Esophagus (tissue), 2 donors: ENCODE data around the gene MEG3. TPM values are rescaled to one million over a fixed set of nuclear protein-coding genes. Genes with fewer than 3 reads are reported as not detected.

Experiments
- H3K27ac ChIP-seq, 2 donors: one replicate each; pipeline ENCODE4 v1.5.1; 2013; ENCODE audit warnings: low read depth in 2 of 2, mild to moderate bottlenecking in 2 of 2, inconsistent platforms in 1 of 2, low read length in 1 of 2, moderate library complexity in 1 of 2
- H3K27me3 ChIP-seq, 2 donors: one replicate each; pipeline ENCODE4 v1.6.1; 2013; ENCODE audit warnings: low read length in 2 of 2, control low read depth in 1 of 2, mild to moderate bottlenecking in 1 of 2; ENCODE audit not compliant: insufficient read depth in 2 of 2, control insufficient read depth in 1 of 2
- H3K36me3 ChIP-seq, 2 donors: one replicate each; pipeline ENCODE4 v1.6.1; 2013; ENCODE audit warnings: low read length in 1 of 2; ENCODE audit not compliant: control insufficient read depth in 2 of 2, insufficient read depth in 2 of 2
- H3K4me1 ChIP-seq, 2 donors: one replicate each; pipeline ENCODE4 v1.6.1; 2013; ENCODE audit warnings: low read length in 1 of 2; ENCODE audit not compliant: control insufficient read depth in 2 of 2, insufficient read depth in 2 of 2
- H3K4me3 ChIP-seq, 2 donors: one replicate each; pipeline ENCODE4 v1.5.1; 2013; ENCODE audit warnings: low read length in 2 of 2, mild to moderate bottlenecking in 2 of 2, low read depth in 1 of 2, moderate library complexity in 1 of 2
- H3K9me3 ChIP-seq, 2 donors: one replicate each; pipeline ENCODE4 v1.6.1; 2013; ENCODE audit warnings: mild to moderate bottlenecking in 2 of 2, low read depth in 1 of 2, low read length in 1 of 2, moderate library complexity in 1 of 2; ENCODE audit not compliant: control insufficient read depth in 2 of 2, insufficient read depth in 1 of 2
- WGBS, 2 donors: extraction: QIAGEN DNeasy Blood & Tissue Kit; methylation state at CpG; one replicate each; pipeline ENCODE4 v1.1.7; 2013; 5-methylcytosine and 5-hydroxymethylcytosine counted together
- polyA plus RNA-seq, 2 donors: library from polyadenylated mRNA; stranded (reverse); fragments of 200-250 nt; gene quantifications; one replicate each; pipeline ENCODE4 v1.2.3, GENCODE V29; 2013
- donor health status: healthy with polysubstance abuse.
- donor health status: Bipolar disorder and iron deficiency.

Gene MEG3
- polyA plus RNA-seq, 2 donors: 9.7 to 13.9 TPM

DNA sequence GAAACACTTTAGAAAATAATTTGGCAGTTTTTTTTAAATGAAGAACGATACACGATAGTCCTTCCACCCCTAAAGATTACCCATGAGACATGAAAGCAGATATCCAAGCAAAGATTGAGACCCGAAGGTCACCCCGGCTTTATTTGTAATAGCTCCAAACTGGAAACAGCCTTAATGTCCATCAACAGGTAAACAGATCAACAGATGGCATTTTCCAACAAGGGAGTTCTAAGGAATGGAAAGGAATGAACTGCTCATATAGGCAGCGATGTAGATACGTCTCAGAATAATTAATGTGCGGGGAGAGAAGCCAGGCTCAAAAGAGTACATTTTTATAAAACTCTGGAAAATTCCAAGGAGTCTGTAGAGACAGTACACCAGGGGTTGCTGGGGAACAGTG is 23.7 kb upstream of the MEG3 start:
- H3K27ac ChIP-seq: no peak overlapping the region
- no peaks in the 10 kb centered on the region for H3K9me3 ChIP-seq
- H3K36me3 ChIP-seq: no peaks in the 10 kb centered on the region
- WGBS, 2 donors: 89 to 91% methylated on average over 7 of the region's 7 CpGs
- H3K27me3 ChIP-seq: no peaks in the 10 kb centered on the region
- no peak overlapping the region for H3K4me3 ChIP-seq
- H3K4me1 ChIP-seq: no peaks in the 10 kb centered on the region

- H3K4me1 ChIP-seq: no peaks in the 10 kb centered on the region
- 66 to 82% methylated on average over 5 of the region's 5 CpGs for WGBS, 2 donors
- H3K4me3 ChIP-seq: no peak overlapping the region
- no peak overlapping the region for H3K27ac ChIP-seq
- peaks cover 0 to 2% of the 10 kb centered on the region in 2 donors for H3K9me3 ChIP-seq
- H3K27me3 ChIP-seq: no peaks in the 10 kb centered on the region
- no peaks in the 10 kb centered on the region for H3K36me3 ChIP-seq
Observed at GRCh38 chr14:100802766-100803165, 23.2 kb upstream of the MEG3 start.

DNA sequence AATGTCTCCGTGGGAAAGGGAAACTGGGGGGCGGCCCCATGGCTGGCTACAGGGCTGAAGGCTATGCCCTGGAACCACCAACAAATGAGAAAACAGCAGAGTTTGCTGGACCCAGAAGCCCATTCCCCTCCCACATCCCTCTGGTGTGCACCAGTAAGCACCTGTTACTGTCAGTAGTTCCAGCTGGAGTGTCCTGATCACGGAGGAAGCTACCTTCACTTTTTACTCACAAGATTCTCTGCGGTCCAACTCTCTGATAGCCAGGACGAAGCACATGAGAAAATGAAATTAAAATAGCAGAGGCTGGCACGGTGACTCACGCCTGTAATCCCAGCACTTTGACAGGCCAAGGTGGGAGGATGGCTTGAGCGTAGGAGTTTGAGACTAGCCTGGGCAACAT is 22.7 kb upstream of the MEG3 start:
- Histone ChIP-seq H3K4me3 (no peak overlapping the region), H3K27me3 (no peaks in the 10 kb centered on the region), H3K9me3 (peaks cover 0 to 6% of the 10 kb centered on the region in 2 donors), H3K27ac (no peak overlapping the region), H3K36me3 (no peaks in the 10 kb centered on the region), H3K4me1 (no peaks in the 10 kb centered on the region)
- WGBS, 2 donors: 69 to 72% methylated on average over 8 of the region's 8 CpGs

- H3K4me1 ChIP-seq: no peaks in the 10 kb centered on the region
- WGBS, 2 donors: 82 to 88% methylated on average over 14 of the region's 14 CpGs
- no peaks in the 10 kb centered on the region for H3K27me3 ChIP-seq
- H3K4me3 ChIP-seq: no peak overlapping the region
- no peaks in the 10 kb centered on the region for H3K36me3 ChIP-seq
- H3K27ac ChIP-seq: no peak overlapping the region
- H3K9me3 ChIP-seq: peaks cover 0 to 11% of the 10 kb centered on the region in 2 donors
Observed at GRCh38 chr14:100803676-100804075, 22.2 kb upstream of the MEG3 start.

GRCh38 chr14:100804138-100804537 is 21.8 kb upstream of the MEG3 start:
- WGBS, 2 donors: 90% methylated on average over 13 of the region's 13 CpGs
- peaks cover 0 to 13% of the 10 kb centered on the region in 2 donors for H3K9me3 ChIP-seq
- no peaks in the 10 kb centered on the region for H3K36me3 ChIP-seq
- no peaks in the 10 kb centered on the region for H3K4me1 ChIP-seq
- H3K27ac ChIP-seq: no peak overlapping the region
- H3K4me3 ChIP-seq: no peak overlapping the region
- H3K27me3 ChIP-seq: no peaks in the 10 kb centered on the region

DNA sequence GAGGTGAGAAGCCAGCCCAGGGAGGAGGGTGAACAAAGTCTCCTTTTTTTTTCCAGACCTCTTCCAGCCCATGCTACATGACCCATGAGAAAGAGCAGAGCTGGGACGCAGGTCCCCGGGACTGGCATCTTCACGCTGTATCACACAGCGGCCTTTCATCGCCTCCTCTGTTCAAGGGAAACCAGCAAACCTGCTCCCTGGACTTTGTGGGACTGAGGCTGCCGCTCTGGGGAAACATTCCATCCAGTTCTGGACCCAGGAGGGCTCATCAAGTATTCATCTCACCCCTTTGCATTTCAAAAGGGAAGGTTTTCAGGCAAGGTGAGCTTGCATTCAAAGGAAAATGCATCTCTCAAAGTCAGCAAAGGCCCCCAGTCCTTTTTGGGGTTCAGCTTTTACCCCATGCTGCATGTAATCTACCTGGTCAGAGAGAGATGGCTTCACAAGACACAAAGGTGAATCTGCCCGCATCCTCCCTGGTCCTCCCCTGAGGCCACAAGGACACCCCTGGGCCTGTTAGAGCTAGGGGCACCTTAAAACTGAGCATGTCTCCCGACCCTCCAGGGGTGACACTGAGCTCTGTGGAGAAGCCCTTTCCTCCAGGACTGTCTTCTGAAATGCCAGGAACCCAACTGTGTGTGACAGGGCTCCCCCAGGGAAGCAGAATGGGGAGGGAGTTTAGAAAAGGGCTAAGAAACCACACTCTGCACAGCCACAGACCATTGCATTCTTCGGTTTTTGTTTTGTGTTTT is 21.2 kb upstream of the MEG3 start:
- no peak overlapping the region for H3K4me3 ChIP-seq

GRCh38 chr14:100806386-100806785 is 19.5 kb upstream of the MEG3 start:
- WGBS, 2 donors: 84 to 85% methylated on average over 9 of the region's 9 CpGs
- H3K27me3 ChIP-seq: no peaks in the 10 kb centered on the region
- no peaks in the 10 kb centered on the region for H3K4me1 ChIP-seq

More for the DNA sequence above, 21.2 kb upstream of the MEG3 start:
- Histone ChIP-seq H3K27me3 (no peaks in the 10 kb centered on the region), H3K4me1 (no peaks in the 10 kb centered on the region), H3K36me3 (no peaks in the 10 kb centered on the region), H3K27ac (no peak overlapping the region), H3K9me3 (peaks cover 0 to 15% of the 10 kb centered on the region in 2 donors)
- WGBS, 2 donors: 81 to 84% methylated on average over 9 of the region's 9 CpGs

GRCh38 chr14:100807496-100807895 is 18.4 kb upstream of the MEG3 start:
- WGBS, 2 donors: 89 to 92% methylated on average over 14 of the region's 14 CpGs

More at GRCh38 chr14:100806386-100806785, 19.5 kb upstream of the MEG3 start:
- H3K36me3 ChIP-seq: no peaks in the 10 kb centered on the region
- no peak overlapping the region for H3K4me3 ChIP-seq
- H3K9me3 ChIP-seq: peaks cover 6 to 23% of the 10 kb centered on the region in 2 donors
- H3K27ac ChIP-seq: no peak overlapping the region

DNA sequence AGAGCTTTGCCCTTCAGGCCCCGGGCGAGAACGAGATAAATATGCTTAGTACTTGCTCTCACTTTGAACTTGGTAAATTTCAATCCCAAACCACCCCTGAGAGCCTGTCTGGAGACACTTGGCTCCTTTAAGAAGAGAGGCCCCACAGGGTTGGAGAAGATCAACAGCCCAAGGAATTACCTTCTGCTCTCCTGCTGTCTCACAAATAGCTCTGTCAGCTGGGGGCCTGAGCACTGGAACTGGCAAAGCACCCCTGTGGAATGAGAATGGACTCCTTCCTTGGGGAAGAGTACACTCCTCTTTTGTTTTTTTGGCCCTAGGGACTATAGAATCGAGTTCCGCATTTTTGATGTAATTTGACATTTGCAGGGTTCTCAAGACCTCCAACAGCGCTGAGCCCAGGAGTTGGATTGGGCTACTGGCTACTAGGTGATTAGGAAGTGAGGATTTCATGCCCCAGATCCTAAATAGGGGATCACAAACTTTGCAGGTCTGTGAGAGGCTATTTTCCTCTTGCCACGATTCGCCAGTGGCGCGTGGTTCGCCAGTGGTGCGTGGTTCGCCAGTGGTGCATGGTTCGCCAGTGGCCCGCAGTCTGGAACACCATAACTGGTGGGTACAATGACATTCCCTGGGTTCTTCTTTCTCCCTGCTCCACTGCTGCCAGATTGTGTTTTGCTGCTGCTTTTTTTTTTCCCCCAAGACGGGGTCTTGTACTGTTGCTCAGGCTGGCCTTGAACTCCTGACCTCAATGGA is 17.8 kb upstream of the MEG3 start:
- H3K27ac ChIP-seq: no peak overlapping the region
- H3K27me3 ChIP-seq: no peaks in the 10 kb centered on the region
- peaks cover 9 to 23% of the 10 kb centered on the region in 2 donors for H3K9me3 ChIP-seq
- WGBS, 2 donors: 81 to 83% methylated on average over 16 of the region's 16 CpGs
- H3K4me1 ChIP-seq: no peaks in the 10 kb centered on the region
- H3K4me3 ChIP-seq: no peak overlapping the region
- no peaks in the 10 kb centered on the region for H3K36me3 ChIP-seq

More at GRCh38 chr14:100807496-100807895, 18.4 kb upstream of the MEG3 start:
- Histone ChIP-seq H3K4me3 (no peak overlapping the region), H3K36me3 (no peaks in the 10 kb centered on the region), H3K27ac (no peak overlapping the region), H3K27me3 (no peaks in the 10 kb centered on the region), H3K4me1 (no peaks in the 10 kb centered on the region), H3K9me3 (peaks cover 9 to 23% of the 10 kb centered on the region in 2 donors)
